Tibial nerve (tissue), 4 donors: ENCODE data around the gene KCNIP3. TPM values are rescaled to one million over a fixed set of nuclear protein-coding genes. Genes with fewer than 3 reads are reported as not detected.

ENCODE experiments used
- DNase-seq, 2 donors: peaks; one replicate each; pipeline ENCODE4 v3.0.0-alpha.2; 2019; ENCODE audit warnings: low spot score in 2 of 2
- H3K27ac ChIP-seq, 4 donors: fragments of 200-600 bp; sonication (generic) in 3 of 4; one replicate each; pipeline ENCODE4 v1.5.1; 2017 to 2019; ENCODE audit warnings: mild to moderate bottlenecking in 1 of 4
- H3K27me3 ChIP-seq, 2 donors: fragments of 200-600 bp; sonication (generic) in 1 of 2; one replicate each; pipeline versions ENCODE4 v1.5.1 to v1.6.0; 2017 to 2019
- H3K36me3 ChIP-seq, 3 donors: fragments of 200-600 bp; sonication (generic); one replicate each; pipeline ENCODE4 v1.5.1; 2018 to 2019
- H3K4me1 ChIP-seq, 4 donors: fragments of 200-600 bp; sonication (generic) in 3 of 4; one replicate each; pipeline ENCODE4 v1.5.1; 2017 to 2019
- H3K4me3 ChIP-seq, 4 donors: fragments of 200-600 bp; sonication (generic) in 3 of 4; one replicate each; pipeline ENCODE4 v1.5.1; 2017 to 2019; ENCODE audit warnings: mild to moderate bottlenecking in 1 of 4, moderate library complexity in 1 of 4
- H3K9me3 ChIP-seq, 4 donors: fragments of 200-600 bp; sonication (generic) in 3 of 4; one replicate each; pipeline ENCODE4 v1.5.1; 2017 to 2019
- EP300 ChIP-seq, 2 donors: sonication (generic); formaldehyde crosslinking; IDR thresholded peaks; one replicate each; pipeline ENCODE4 v1.6.1; 2017; ENCODE audit warnings: antibody characterized with exemption in 2 of 2, mild to moderate bottlenecking in 1 of 2
- POLR2A ChIP-seq, 2 donors: fragments of 450-650 bp; IDR thresholded peaks; one replicate each; pipeline ENCODE4 v1.6.1; 2017; ENCODE audit warnings: antibody characterized with exemption in 2 of 2, mild to moderate bottlenecking in 2 of 2, moderate library complexity in 2 of 2
- WGBS, 2 donors: methylation state at CpG; one replicate each; pipeline ENCODE4 v1.1.5; 2018; 5-methylcytosine and 5-hydroxymethylcytosine counted together
- total RNA-seq, 4 donors: library from RNA; depleted of rRNA; stranded (reverse); fragments of >200 nt; gene quantifications; one replicate each; pipeline ENCODE4 v1.1.0, GENCODE V29; 2016
- TF ChIP-seq, protein P1 (sequence below), 5 experiments: fragments of 200-600 bp in 3 of 5; fragments of 450-650 bp in 2 of 5; sonication (generic) in 3 of 5; IDR thresholded peaks; one replicate each; pipeline ENCODE4 v1.5.1; 2016 to 2019; ENCODE audit warnings: antibody characterized with exemption in 5 of 5, mild to moderate bottlenecking in 3 of 5, moderate library complexity in 2 of 5

KCNIP3 gene
- total RNA-seq, 4 donors from 2014 or later = 35.1 to 90.8 (median 50.2) TPM

DNA sequence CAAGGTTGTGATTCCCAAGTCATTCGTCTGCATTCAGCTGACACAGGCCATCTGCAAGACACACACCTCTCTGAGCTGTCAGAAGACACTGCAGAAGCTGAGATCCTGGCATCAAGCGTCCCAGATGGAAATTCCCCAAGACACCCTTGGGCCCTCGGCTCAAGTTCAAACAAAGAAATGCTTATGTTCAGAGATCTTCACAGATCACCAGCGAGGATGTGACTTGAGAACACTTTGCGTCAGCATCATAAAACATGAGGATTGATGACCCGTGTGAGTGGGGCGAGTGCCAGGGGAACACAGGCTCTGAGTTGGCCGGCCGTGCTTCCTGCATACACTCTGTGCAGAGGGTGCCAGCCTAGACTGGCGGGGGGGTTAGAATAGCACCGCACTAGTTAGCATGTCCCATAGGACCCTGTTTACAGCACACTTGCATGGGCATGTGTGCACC, 36.8 kb downstream of the KCNIP3 start:
- Histone ChIP-seq H3K9me3 (no peaks in the 10 kb centered on the region), H3K4me3 (no peak overlapping the region), H3K4me1 (no peaks in the 10 kb centered on the region), H3K27ac (no peak overlapping the region), H3K27me3 (no peaks in the 10 kb centered on the region), H3K36me3 (no peaks in the 10 kb centered on the region)
- peak in 1 of 2 donors; percentile 32 for DNase-seq
- WGBS, 2 donors = 26 to 32% methylated on average over 11 of the region's 11 CpGs
- TF ChIP-seq, protein P1, sequence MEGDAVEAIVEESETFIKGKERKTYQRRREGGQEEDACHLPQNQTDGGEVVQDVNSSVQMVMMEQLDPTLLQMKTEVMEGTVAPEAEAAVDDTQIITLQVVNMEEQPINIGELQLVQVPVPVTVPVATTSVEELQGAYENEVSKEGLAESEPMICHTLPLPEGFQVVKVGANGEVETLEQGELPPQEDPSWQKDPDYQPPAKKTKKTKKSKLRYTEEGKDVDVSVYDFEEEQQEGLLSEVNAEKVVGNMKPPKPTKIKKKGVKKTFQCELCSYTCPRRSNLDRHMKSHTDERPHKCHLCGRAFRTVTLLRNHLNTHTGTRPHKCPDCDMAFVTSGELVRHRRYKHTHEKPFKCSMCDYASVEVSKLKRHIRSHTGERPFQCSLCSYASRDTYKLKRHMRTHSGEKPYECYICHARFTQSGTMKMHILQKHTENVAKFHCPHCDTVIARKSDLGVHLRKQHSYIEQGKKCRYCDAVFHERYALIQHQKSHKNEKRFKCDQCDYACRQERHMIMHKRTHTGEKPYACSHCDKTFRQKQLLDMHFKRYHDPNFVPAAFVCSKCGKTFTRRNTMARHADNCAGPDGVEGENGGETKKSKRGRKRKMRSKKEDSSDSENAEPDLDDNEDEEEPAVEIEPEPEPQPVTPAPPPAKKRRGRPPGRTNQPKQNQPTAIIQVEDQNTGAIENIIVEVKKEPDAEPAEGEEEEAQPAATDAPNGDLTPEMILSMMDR (IDR thresholded peaks at IDR 0.05) = no peak
- no peak for TF ChIP-seq POLR2A (IDR thresholded peaks at IDR 0.05)
- no peak for TF ChIP-seq EP300 (IDR thresholded peaks at IDR 0.05)

DNA sequence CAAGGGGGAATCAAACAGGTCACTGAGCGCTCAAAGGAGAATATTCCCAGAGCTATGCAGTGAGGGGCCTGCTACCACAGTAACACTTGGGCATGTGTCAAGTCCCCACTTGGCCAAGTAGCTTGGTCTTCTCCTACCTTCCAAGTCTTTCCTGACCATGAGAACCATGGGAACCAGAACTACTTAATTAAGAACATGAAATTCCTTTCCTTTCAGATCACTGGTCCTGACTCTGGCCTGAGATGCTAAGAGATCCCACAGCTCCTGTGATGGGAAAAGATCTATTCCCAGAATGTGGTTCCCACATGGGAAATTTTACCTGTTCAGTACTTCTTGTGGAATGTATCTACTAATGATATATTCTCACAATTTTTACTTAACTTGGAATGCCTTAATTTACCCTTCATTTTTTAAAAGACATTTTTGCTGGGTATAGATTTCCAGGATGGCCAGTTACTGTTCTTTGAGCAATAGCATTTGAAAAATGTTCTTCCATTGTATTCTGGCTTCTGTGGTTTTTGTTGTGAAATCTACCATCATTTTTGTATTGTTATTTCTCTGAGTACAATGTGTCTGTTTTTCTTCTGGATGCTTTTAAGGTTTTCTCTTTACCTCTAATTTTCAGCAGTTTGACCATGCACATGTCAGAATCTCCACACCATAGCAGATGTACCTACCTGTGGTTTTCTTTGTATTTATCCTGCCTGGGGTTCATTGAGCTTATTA, 37.9 kb downstream of the KCNIP3 start:
- Histone ChIP-seq H3K27me3 (no peaks in the 10 kb centered on the region), H3K4me1 (no peaks in the 10 kb centered on the region), H3K9me3 (no peaks in the 10 kb centered on the region), H3K4me3 (no peak overlapping the region), H3K27ac (no peak overlapping the region), H3K36me3 (no peaks in the 10 kb centered on the region)
- no peak for DNase-seq
- 95 to 100% methylated on average over 1 of the region's 1 CpG for WGBS, 2 donors
- no peak for TF ChIP-seq POLR2A (IDR thresholded peaks at IDR 0.05)
- TF ChIP-seq, protein P1 (IDR thresholded peaks at IDR 0.05) = no peak
- no peak for TF ChIP-seq EP300 (IDR thresholded peaks at IDR 0.05)

DNA sequence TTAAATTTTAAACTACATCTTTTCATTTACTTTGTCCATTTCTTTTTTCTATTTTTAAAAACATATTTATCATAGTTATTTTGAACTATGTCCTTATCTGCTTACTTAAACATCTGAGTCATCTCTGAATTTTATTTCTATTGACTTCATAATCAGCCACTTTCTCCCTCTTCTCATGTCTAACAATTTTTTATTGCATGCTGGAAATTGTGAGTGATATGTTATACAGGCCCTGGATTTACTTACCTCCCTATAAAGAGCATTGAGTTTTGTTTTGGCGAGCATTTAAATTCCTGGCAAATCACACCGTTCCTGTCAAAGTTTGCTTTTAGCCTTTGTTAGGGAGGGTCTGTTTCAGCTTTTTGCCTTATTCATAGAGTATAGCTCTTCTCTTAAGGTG, 39.3 kb downstream of the KCNIP3 start:
- H3K36me3 ChIP-seq = no peaks in the 10 kb centered on the region
- 52 to 78% methylated on average over 2 of the region's 2 CpGs for WGBS, 2 donors
- H3K9me3 ChIP-seq = no peaks in the 10 kb centered on the region
- no peaks in the 10 kb centered on the region for H3K4me1 ChIP-seq
- no peak for DNase-seq
- H3K27ac ChIP-seq = no peak overlapping the region
- H3K4me3 ChIP-seq = no peak overlapping the region
- no peaks in the 10 kb centered on the region for H3K27me3 ChIP-seq
- no peak for TF ChIP-seq EP300 (IDR thresholded peaks at IDR 0.05)
- TF ChIP-seq, protein P1 (IDR thresholded peaks at IDR 0.05) = no peak
- no peak for TF ChIP-seq POLR2A (IDR thresholded peaks at IDR 0.05)

DNA sequence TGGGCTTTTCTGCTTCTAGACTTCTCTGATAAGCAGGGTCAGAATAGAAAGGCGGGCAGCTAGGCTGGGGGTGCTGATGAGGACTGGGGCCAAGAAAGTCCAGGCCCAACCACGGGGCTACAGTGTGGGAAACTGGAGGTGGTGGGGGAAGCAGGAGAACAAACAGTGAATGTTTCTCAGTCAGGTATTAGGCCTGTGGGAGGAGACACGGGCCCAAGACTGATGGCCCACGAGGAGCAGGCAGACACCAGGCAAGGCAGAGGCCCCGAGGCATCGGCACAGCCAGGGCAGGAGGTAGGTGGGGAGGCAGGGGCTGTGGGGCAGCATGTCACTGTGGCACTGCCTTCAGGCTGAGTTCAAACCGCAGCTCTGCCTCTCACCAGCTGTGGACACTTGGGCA, 40.7 kb downstream of the KCNIP3 start:
- H3K4me1 ChIP-seq = no peaks in the 10 kb centered on the region

More for the DNA sequence above, 40.7 kb downstream of the KCNIP3 start:
- H3K9me3 ChIP-seq = no peaks in the 10 kb centered on the region
- WGBS, 2 donors = 55 to 66% methylated on average over 7 of the region's 7 CpGs
- no peak overlapping the region for H3K27ac ChIP-seq
- no peaks in the 10 kb centered on the region for H3K27me3 ChIP-seq
- H3K4me3 ChIP-seq = no peak overlapping the region
- H3K36me3 ChIP-seq = no peaks in the 10 kb centered on the region
- no peak for TF ChIP-seq POLR2A (IDR thresholded peaks at IDR 0.05)
- TF ChIP-seq, protein P1 (IDR thresholded peaks at IDR 0.05) = no peak
- TF ChIP-seq EP300 (IDR thresholded peaks at IDR 0.05) = no peak
- DNase-seq = no peak
